LHCN-M2 (cell line): ENCODE data around the gene SAMD10. TPM values are rescaled to one million over a fixed set of nuclear protein-coding genes. Genes with fewer than 3 reads are reported as not detected.
"Not testable (repeated sequence)": the region's sequence is repeated elsewhere in the genome, so short reads cannot be mapped to it uniquely, and the experiment has no call there.

Experiments
- DNase-seq: peaks from one replicate; pipeline ENCODE4 v3.0.0-alpha.2; 2012; ENCODE audit warnings: low read depth
- polyA plus RNA-seq: library from polyadenylated mRNA; unstranded; fragments of >200 nt; gene quantifications from one replicate; pipeline ENCODE4 v1.2.1, GENCODE V29; 2012; ENCODE audit warnings: missing spikeins
- total RNA-seq: library from RNA; depleted of rRNA; stranded (reverse); fragments of >200 nt; gene quantifications from 2 replicates; pipeline ENCODE4 v1.2.3, GENCODE V29; 2014; rRNA removed

The SAMD10 gene
- total RNA-seq, result 1.2 and 3.1 TPM in 2 replicates
- polyA plus RNA-seq, result 2.7 TPM

DNA sequence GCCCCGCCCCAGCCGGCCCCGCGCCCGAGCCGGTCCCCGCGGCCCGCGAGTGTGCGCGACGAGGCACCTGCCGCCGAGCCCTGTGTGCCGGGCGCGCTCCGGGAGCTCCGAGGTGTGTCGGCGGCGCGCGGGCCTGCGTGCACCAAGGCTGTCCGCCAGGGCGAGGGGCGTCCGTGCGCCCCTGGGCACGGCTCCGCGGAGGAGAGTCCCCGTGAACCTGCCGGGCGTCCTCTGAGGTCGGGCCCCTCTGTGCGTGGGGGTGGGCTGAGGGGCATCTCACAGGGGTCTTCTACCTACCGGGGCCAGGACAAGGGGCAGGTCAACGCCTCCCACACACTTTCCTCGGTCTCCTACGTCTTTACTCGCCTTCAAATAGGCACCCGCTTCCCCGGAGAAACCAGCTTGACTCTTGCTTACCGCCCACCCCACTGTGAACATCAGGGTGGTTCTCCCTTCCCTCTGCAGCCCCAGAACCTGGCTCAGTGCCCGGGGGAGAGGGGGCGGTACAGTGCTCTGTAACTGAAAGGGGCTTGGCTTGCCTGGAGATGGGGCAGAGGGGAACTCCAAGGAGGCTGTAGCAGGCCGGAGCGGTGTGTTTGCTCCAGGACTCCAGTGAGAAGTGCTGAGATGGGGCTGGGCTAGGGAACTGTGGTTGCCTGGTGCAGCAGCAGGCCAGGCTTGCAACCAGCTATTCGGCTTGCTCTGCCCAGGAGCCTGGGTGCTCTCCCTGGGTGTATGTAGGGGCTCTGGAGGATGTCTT lies at the start of gene SAMD10:
Gene SAMD10 (minus strand): TSS at position 86 of the 760 bp plus-strand sequence. CDS start 175 bp downstream, outside the sequence.
- no peak for DNase-seq

- DNase-seq, result no peak
Measured at GRCh38 chr20:64027981-64028685, 48.7 kb upstream of the SAMD10 start.

- no peak for DNase-seq
Measured at GRCh38 chr20:64025826-64026412, 46.5 kb upstream of the SAMD10 start.

GRCh38 chr20:64025101-64025825 lies 45.8 kb upstream of the SAMD10 start:
- DNase-seq, result no peak

- no peak for DNase-seq
Measured at GRCh38 chr20:64024141-64024990, 44.9 kb upstream of the SAMD10 start.

- no peak for DNase-seq
Measured at GRCh38 chr20:64023361-64024140, 44.1 kb upstream of the SAMD10 start.

DNA sequence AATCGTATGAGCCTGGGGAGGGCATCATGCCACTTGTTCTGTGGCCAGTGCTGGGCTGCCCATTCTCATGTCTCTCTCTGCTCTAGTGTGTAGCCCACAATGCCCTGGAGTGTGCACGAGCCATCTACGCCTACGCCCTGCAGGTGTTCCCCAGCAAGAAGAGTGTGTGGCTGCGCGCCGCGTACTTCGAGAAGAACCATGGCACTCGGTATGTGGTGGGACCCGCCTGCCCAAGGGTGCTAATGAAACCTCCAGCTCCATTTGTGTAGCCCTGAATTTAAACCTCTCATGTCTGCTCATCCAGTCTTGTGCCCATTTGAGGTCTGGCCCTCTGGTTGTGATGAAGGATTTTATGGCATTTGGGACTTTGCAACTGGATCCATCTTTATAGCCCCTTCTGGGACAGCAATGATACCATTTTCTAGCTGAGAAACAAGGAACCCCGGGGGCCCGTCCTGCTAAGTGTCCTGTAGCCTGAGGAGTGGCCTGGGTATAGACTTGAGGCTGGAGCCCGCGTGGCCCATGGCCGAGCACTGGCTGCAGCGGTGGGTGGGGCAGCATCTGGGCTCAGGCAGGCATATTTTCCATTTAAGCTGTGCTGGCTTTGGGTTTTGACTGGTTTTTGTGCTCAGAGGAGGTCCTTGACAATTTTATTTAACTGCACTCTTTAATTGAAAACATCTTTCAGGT lies 43.4 kb upstream of the SAMD10 start:
- no peak for DNase-seq

DNA sequence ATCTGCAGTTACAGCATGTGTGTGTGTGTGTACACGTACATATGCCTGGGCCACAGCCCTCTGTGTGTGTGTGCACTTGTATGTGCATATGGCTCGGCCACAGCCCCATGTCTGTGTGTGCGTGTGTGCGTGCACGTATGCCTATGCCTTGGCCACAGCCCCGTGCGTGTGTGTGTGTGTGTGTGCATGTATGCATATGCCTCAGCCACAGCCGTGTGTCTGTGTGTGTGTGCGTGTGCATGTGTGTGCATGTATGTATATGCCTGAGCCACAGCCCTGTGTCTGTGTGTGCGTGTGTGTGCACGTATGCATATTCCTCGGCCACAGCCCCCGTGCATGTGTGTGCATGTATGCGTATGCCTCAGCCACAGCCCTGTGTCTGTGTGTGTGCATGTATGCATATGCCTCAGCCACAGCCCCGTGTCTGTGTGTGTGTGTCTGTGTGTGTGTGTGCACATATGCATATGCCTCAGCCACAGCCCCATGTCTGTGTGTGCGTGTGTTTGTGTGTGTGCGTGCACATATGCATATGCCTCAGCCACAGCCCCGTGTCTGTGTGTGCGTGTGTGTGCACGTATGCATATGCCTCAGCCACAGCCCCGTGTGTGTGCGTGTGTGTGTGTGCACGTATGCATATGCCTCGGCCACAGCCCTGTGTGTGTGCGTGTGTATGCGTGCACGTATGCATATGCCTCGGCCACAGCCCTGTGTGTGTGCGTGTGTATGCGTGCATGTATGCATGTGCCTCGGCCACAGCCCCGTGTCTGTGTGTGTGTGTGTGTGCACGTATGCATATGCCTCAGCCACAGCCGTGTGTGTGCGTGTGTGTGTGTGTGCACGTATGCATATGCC lies 41.9 kb upstream of the SAMD10 start:
- DNase-seq, result no peak

DNA sequence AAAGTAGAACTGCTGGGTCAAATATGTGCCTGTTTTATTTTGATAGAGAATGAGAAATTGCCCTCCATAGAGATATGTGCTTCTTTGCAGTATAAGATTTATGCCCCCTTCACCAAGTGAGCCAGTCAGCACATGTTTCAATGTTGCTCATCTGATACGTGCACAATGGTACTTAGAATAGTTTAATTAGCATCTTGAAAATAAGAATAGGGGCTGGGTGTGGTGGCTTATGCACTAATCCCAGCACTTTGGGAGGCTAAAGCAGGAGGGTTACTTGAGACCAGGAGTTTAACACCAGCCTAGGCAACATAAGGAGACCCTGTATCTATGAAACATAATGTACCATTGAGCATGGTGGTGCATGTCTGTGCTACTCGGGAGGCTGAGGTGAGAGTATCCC lies 36.2 kb upstream of the SAMD10 start:
- DNase-seq, result no peak

- not testable (repeated sequence) for DNase-seq
Measured at GRCh38 chr20:64012385-64013154, 33.1 kb upstream of the SAMD10 start.

DNA sequence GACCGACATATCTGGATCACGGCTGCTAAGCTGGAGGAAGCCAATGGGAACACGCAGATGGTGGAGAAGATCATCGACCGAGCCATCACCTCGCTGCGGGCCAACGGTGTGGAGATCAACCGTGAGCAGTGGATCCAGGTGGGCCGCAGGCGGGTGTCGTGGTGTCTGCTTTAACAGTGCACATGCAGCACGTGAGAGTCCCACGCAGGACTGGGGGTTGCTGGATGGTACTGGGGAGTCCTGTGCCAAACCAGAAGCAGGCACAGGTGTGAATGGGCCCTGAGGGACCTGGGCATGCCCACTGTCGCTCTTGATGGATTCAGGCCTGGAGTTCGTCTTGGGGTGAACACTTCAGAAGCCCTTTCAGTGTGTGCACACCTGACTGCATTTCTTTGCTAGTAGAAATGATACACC lies 31.9 kb upstream of the SAMD10 start:
- DNase-seq, result no peak

DNA sequence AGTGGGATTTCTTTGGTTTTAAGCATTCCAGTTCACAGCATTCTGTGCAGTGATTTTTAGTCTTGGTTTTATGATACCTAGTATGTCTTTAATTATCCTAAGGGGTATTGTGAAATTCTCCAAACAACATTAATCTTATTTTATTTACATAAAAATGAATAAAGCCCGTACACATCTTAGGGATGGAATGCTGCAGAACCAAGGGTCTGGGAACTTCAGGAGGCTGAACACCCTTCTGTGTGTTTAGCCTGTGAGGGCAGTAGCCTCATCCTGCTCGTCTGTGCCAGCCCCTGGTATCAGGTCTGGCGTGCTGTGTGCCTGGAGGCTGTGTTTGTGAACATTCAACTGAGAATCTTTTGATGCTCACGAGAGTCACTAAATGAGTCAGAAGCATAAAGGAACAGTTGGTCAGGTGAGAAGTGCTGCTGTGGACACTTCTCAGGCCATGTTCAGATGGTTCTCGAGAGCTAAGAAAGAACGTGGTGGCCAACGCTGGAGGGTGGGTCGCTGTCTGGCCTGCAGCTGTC lies 31.3 kb upstream of the SAMD10 start:
- DNase-seq, result no peak

DNA sequence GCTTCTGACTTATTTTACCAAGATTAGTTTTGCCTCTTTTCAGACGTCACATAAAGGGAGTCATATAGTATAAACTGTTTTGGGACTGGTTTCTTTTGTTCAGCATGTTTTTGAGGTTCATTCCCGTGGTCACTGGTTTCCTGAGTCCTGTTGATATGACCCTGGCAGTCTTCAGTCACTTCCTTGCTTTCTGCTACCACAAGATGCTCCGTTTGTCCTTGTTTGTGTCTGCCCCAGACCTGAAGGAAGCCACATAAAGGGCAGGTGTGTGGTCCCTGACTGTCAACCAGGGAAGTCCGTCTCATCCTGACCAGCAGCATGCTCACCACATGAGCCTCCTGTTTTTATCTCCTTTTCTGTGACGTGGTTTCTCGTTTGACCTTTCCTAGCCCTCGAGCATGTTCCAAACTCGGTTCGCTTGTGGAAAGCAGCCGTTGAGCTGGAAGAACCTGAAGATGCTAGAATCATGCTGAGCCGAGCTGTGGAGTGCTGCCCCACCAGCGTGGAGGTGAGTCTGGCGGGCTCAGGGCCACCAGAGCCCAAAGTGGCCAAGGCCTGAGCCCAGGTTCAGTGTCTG lies 30.5 kb upstream of the SAMD10 start:
- no peak for DNase-seq

DNA sequence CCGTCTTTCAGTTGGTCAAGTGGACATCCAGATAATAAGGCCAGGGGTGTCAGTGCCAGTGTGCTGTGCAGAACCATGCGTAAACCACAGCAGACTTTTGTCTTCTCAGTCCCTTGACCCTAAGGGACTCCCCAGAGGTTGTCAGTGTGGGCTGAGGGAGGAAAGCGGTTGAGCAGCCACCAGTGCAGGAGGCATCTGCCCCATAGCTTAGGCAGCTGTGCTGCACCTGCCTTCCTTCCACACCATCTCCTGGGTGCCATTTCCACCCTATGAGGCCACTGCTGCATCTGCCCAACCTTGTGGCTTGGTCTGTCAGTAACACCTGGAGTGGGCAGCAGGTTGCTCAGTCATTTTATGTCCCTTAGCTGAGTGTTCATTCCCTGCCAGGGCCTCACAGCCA lies 27.5 kb upstream of the SAMD10 start:
- DNase-seq, result no peak

GRCh38 chr20:64006490-64006889 lies 27.0 kb upstream of the SAMD10 start:
- no peak for DNase-seq

DNA sequence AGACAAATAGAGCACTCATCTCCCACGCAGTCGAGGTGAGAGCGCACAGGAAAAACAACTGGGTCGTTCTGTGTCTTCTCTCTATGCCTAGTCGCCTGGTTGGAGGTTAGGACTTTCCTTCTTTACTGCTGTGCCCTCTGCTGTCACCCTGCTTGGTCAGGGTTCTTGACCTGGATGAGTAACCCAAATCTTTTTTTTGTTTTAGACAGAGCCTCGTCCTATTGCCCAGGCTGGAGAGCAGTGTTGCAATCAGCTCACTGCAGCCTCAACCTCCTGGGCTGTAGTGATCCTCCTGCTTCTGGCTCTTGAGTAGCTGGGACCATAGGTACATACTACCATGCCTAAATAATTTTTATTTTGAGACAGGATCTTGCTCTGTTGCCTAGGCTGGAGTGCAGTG lies 26.0 kb upstream of the SAMD10 start:
- DNase-seq, result no peak
